HUDEP-2 (cell line): Measurements from ENCODE around the gene IFNA7.
"Not testable (repeated sequence)": the region's sequence is repeated elsewhere in the genome, so short reads cannot be mapped to it uniquely, and the experiment has no call there.

Experiments
- DNase-seq, 76 experiments: peaks; one replicate each; lab custom pipeline; 2025; ENCODE audit not compliant: unreplicated experiment in 76 of 76; lab: John Stamatoyannopoulos, UW

Gene IFNA7

GRCh38 chr9:21182810-21183736 lies 18.9 kb downstream of the IFNA7 start:
- peak in 10 of 76 experiments; percentile 1 to 38 (median 7) for DNase-seq

DNA sequence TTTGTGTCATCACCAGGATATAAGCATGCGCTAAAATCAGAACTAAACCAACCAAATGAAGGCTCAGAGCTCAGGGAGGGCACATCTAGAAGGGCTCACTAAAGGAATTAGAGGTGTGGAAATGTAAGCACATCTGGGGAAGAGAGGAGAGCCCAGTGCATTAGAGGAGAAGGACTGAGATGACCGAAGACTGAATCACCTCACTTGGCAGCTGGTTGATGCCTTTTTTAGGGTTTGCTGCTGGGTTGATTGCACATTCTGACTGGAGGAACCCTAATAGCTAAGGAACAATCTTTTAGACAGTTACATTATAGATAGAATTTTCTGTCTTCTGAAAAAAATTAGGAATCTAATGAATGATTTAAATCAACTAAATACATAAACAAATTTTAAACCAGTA lies 27.3 kb downstream of the IFNA7 start:
- no peak for DNase-seq

DNA sequence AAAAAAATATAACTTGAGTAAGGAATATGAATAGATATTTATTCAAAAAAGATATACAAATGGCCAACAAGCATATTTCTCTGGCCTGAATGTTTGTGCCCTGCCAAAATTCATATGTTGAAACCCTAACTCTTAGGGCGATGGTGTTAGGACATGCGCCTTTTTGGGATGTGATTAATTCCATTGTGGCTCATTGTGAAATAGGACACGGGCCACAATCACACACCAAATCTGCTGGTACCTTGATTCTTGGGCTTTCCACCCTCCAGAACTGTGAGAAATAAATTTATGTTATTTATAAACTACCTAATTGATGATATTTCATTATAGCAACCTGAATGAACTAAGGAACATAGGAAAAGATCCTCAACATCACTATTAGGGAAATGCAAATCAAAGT lies 29.8 kb downstream of the IFNA7 start:
- DNase-seq: no peak

DNA sequence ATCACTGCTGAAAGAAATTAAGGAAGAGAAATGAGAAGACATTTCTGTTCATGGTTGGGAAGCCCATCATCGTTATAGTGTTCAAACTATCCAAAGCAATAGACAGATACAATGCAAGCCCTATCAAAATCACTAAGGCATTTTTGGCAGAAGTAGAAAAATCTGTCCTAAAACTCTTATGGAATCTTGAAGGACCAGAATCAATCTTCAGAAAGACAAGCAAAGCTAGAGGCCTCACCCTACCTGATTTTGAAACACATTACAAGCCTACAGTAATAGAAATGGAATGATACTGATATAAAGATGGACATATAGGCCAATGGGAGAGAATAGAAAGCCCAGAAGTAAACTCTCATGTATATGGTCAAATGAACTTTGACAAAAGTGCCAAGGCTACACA lies 30.7 kb downstream of the IFNA7 start:
- DNase-seq: no peak

GRCh38 chr9:21166560-21166959 lies 35.4 kb downstream of the IFNA7 start, which contains the start of gene IFNA21:
IFNA21 (minus strand) TSS chr9:21166660; CDS start chr9:21166612, 48 bp downstream.
- DNase-seq: not testable (repeated sequence)

DNA sequence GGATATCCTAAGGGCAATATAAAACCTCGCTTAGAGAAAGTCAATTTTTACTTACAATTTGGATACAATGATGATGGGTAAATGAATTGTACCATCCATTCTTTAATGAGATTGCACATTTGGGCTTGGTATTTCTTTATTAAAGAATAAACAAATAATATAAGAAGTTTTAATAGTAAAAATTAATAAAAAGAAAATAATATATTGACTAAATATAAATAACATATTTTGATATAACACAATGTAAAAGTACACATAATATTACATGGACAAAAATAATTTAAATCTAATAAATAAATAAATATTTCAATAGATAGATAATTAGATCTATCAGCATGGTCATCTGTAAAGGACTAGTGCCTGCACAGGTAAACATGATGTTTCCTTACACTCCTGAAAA lies 36.5 kb downstream of the IFNA7 start:
- DNase-seq: no peak

DNA sequence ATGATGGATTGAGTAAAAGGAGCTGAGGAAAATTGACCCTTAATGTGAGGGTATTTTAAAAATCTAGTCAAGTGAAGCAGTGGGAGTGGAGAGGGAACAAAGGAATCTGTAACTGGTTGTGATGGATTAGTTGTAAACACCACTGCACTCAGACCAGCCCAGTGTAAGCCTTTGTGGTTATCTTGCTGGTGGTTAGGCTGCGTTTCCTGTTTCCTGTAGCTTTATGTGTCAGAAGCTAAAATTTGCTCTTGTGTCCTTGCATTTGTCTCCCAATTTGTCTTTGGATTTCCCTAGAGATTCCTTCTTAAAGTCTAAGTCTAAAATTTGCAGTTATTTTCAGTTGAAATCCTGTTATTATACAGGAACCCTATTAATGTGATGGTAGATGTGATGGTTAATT lies 41.8 kb downstream of the IFNA7 start:
- DNase-seq: no peak

DNA sequence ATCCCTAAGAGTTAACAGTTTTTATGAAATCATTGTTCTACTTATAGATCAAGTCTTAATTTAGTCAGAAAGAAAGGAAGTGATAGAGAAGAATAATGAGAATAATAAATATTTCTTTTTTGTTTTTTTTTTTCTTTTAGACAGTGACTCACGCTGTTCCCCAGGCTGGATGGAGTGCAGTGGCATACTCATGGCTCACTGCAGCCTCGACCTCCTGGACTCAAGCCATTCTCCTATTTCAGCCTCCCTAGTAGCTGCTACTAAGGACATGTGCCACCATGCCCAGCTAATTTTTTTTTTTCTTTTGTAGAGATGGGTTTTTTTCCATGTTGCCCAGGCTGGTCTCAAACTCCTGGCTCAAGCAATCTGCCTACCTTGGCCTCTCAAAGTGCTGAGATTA lies 46.5 kb downstream of the IFNA7 start:
- no peak for DNase-seq

GRCh38 chr9:21154018-21154608 lies 47.9 kb downstream of the IFNA7 start:
- peak in 2 of 76 experiments; percentile 1 to 5 for DNase-seq

- no peak for DNase-seq
Measured at GRCh38 chr9:21153336-21154017, 48.5 kb downstream of the IFNA7 start.
